Neural cell (in vitro differentiated cells): Measurements from ENCODE around the gene KDM4C. TPM values are rescaled to one million over a fixed set of nuclear protein-coding genes. Genes with fewer than 3 reads are reported as not detected.

ENCODE experiments used
- H2AFZ ChIP-seq: fragments of 200-600, 300-800 bp; sonication (generic), shearing (Covaris generic); 2 replicates; pipeline ENCODE4 v1.6.0; 2014; ENCODE audit warnings: low read depth, mild to moderate bottlenecking, antibody characterized with exemption, low read length, moderate library complexity
- H3F3A ChIP-seq: fragments of 200-600 bp; shearing (Covaris generic); 2 replicates; pipeline ENCODE4 v1.6.1; 2016; ENCODE audit warnings: mild to moderate bottlenecking, moderate library complexity, mixed read lengths, antibody characterized with exemption, low read length; ENCODE audit not compliant: insufficient read depth, poor library complexity, severe bottlenecking
- H3K27ac ChIP-seq: fragments of 200-600, 300-800 bp; sonication (generic), shearing (Covaris generic); 2 replicates; pipeline ENCODE4 v1.5.1; 2014; ENCODE audit warnings: mild to moderate bottlenecking, low read length, moderate library complexity
- H3K27me3 ChIP-seq: fragments of 300-800, 200-600 bp; sonication (generic), shearing (Covaris generic); 2 replicates; pipeline ENCODE4 v1.6.0; 2014; ENCODE audit warnings: mild to moderate bottlenecking, low read depth, low read length, moderate library complexity; ENCODE audit not compliant: insufficient read depth
- H3K36me3 ChIP-seq: fragments of 300-800, 200-600 bp; sonication (generic), shearing (Covaris generic); 2 replicates; pipeline ENCODE4 v1.5.1; 2014; ENCODE audit warnings: mild to moderate bottlenecking, antibody characterized with exemption, low read length, moderate library complexity; ENCODE audit not compliant: insufficient read depth
- H3K4me2 ChIP-seq: fragments of 300-800, 200-600 bp; sonication (generic), shearing (Covaris generic); 2 replicates; pipeline ENCODE4 v1.6.0; 2014; ENCODE audit warnings: mild to moderate bottlenecking, low read length
- H3K4me3 ChIP-seq: fragments of 300-800, 200-600 bp; sonication (generic), shearing (Covaris generic); 2 replicates; pipeline ENCODE4 v1.5.1; 2014; ENCODE audit warnings: mild to moderate bottlenecking, low read length, moderate library complexity
- H3K79me2 ChIP-seq: fragments of 200-600 bp; shearing (Covaris generic); replicated peaks from 2 replicates; pipeline ENCODE4 v1.6.0; 2014; ENCODE audit warnings: mild to moderate bottlenecking, low read length, moderate library complexity; ENCODE audit not compliant: insufficient read depth
- H3K9ac ChIP-seq: fragments of 300-800, 200-600 bp; sonication (generic), shearing (Covaris generic); 2 replicates; pipeline ENCODE4 v1.6.1; 2016; ENCODE audit warnings: mild to moderate bottlenecking, low read length, mixed read lengths
- H3K9me2 ChIP-seq: fragments of 200-600 bp; shearing (Covaris generic); 2 replicates; pipeline ENCODE4 v1.6.1; 2016; ENCODE audit warnings: mild to moderate bottlenecking, low read length, mixed read lengths; ENCODE audit not compliant: insufficient read depth
- H3K9me3 ChIP-seq: fragments of 200-600, 300-800 bp; sonication (generic), shearing (Covaris generic); 2 replicates; pipeline ENCODE4 v1.6.1; 2016; ENCODE audit warnings: mild to moderate bottlenecking, mixed run types, low read length, moderate library complexity, mixed read lengths
- H4K20me1 ChIP-seq: fragments of 200-600 bp; shearing (Covaris generic); 2 replicates; pipeline ENCODE4 v1.6.1; 2016; ENCODE audit warnings: mild to moderate bottlenecking, mixed run types; ENCODE audit not compliant: insufficient read depth
- CTCF ChIP-seq: fragments of 450-650 bp; IDR thresholded peaks from 2 replicates; pipeline ENCODE4 v1.5.1; 2014; ENCODE audit warnings: antibody characterized with exemption, mild to moderate bottlenecking, moderate library complexity; ENCODE audit not compliant: poor library complexity, severe bottlenecking
- EP300 ChIP-seq: fragments of 450-650 bp; conservative IDR thresholded peaks from 2 replicates; pipeline ENCODE4 v1.6.1; 2014; ENCODE audit warnings: antibody characterized with exemption, mild to moderate bottlenecking, moderate library complexity; ENCODE audit not compliant: poor library complexity, severe bottlenecking
- EZH2 ChIP-seq: fragments of 200-600, 300-800 bp; shearing (Covaris generic), sonication (generic); IDR thresholded peaks from 2 replicates; pipeline ENCODE4 v1.6.1; 2014; ENCODE audit warnings: antibody characterized with exemption, low read length, borderline replicate concordance, mild to moderate bottlenecking; ENCODE audit not compliant: insufficient read depth, poor library complexity, severe bottlenecking
- MXI1 ChIP-seq: fragments of 450-650 bp; conservative IDR thresholded peaks from 2 replicates; pipeline ENCODE4 v1.6.1; 2014; ENCODE audit warnings: antibody characterized with exemption, mild to moderate bottlenecking; ENCODE audit not compliant: poor library complexity, severe bottlenecking
- POLR2AphosphoS5 ChIP-seq: IDR thresholded peaks from 2 replicates; pipeline ENCODE4 v1.6.1; 2012
- RAD21 ChIP-seq: fragments of 450-650 bp; conservative IDR thresholded peaks from 2 replicates; pipeline ENCODE4 v1.6.1; 2014; ENCODE audit warnings: antibody characterized with exemption, mild to moderate bottlenecking, moderate library complexity
- REST ChIP-seq: IDR thresholded peaks from 2 replicates; pipeline ENCODE4 v1.6.1; 2012; ENCODE audit warnings: borderline replicate concordance
- SMC3 ChIP-seq: fragments of 450-650 bp; conservative IDR thresholded peaks from 2 replicates; pipeline ENCODE4 v1.6.1; 2014; ENCODE audit warnings: antibody characterized with exemption, mild to moderate bottlenecking, moderate library complexity; ENCODE audit not compliant: poor library complexity
- TAF1 ChIP-seq: IDR thresholded peaks from 2 replicates; pipeline ENCODE4 v1.6.1; 2012; ENCODE audit warnings: low read depth
- polyA plus RNA-seq: library from polyadenylated mRNA; depleted of rRNA; stranded (reverse); fragments of >200 nt; gene quantifications from 2 replicates; pipeline ENCODE4 v1.2.3, GENCODE V29; 2014

Gene KDM4C
- polyA plus RNA-seq, 1 donor from 2014 or later, result 21.1 TPM

- H3K9me3 ChIP-seq, result no peaks in the 10 kb centered on the region
- TF ChIP-seq TAF1 (no peak), POLR2AphosphoS5 (no peak), SMC3 (no peak), CTCF (no peak), REST (no peak), EP300 (no peak), MXI1 (no peak), EZH2 (no peak), RAD21 (no peak)
These were observed 58.8 kb downstream of the KDM4C start for GRCh38 chr9:6816581-6816980.

GRCh38 chr9:6818292-6818922, 60.6 kb downstream of the KDM4C start:
- Histone ChIP-seq H3K27ac (no peak overlapping the region), H3K9me2 (no peaks in the 10 kb centered on the region), H3K36me3 (no peaks in the 10 kb centered on the region)

More at GRCh38 chr9:6816581-6816980, 58.8 kb downstream of the KDM4C start:
- no peak overlapping the region for H3K4me3 ChIP-seq
- no peak overlapping the region for H2AFZ ChIP-seq
- no peaks in the 10 kb centered on the region for H3K36me3 ChIP-seq
- no peaks in the 10 kb centered on the region for H3K9me2 ChIP-seq
- H4K20me1 ChIP-seq, result no peaks in the 10 kb centered on the region
- H3F3A ChIP-seq, result no peaks in the 10 kb centered on the region
- no peak overlapping the region for H3K4me2 ChIP-seq
- H3K27me3 ChIP-seq, result no peaks in the 10 kb centered on the region
- H3K9ac ChIP-seq, result no peak overlapping the region
- no peak overlapping the region for H3K27ac ChIP-seq
- no peaks in the 10 kb centered on the region for H3K79me2 ChIP-seq

More at GRCh38 chr9:6818292-6818922, 60.6 kb downstream of the KDM4C start:
- H3K9ac ChIP-seq, result no peak overlapping the region
- no peaks in the 10 kb centered on the region for H3K9me3 ChIP-seq
- H3F3A ChIP-seq, result no peaks in the 10 kb centered on the region
- H3K4me2 ChIP-seq, result no peak overlapping the region
- H4K20me1 ChIP-seq, result no peaks in the 10 kb centered on the region
- no peak for TF ChIP-seq EZH2
- no peak for TF ChIP-seq EP300
- TF ChIP-seq MXI1, result no peak
- no peak for TF ChIP-seq TAF1
- no peak for TF ChIP-seq POLR2AphosphoS5
- TF ChIP-seq SMC3, result no peak
- no peak for TF ChIP-seq RAD21
- no peak for TF ChIP-seq CTCF
- no peak for TF ChIP-seq REST
- H3K4me3 ChIP-seq, result no peak overlapping the region
- no peak overlapping the region for H2AFZ ChIP-seq
- no peaks in the 10 kb centered on the region for H3K27me3 ChIP-seq
- H3K79me2 ChIP-seq, result no peaks in the 10 kb centered on the region
